ENCODE data around the gene NEK9. TPM values are rescaled to one million over a fixed set of nuclear protein-coding genes. Genes with fewer than 3 reads are reported as not detected.

Gene NEK9
- polyA plus RNA-seq, 1 donor from 2014 or later, result 9.4 TPM

GRCh38 chr14:75088566-75089373 is 38.1 kb downstream of the NEK9 start:
- no peaks in the 10 kb centered on the region for H3K27me3 ChIP-seq (ENCODE audit: insufficient read depth, low read depth, low read length)
- H3K79me2 ChIP-seq (replicated peaks; ENCODE audit: insufficient read depth, low read length), result no peaks in the 10 kb centered on the region
- H3K36me3 ChIP-seq (ENCODE audit: insufficient read depth, low read length), result no peaks in the 10 kb centered on the region
- H2AFZ ChIP-seq (ENCODE audit: low read depth, low read length), result no peak overlapping the region
- H3K9me3 ChIP-seq (ENCODE audit: low read length), result no peaks in the 10 kb centered on the region
- no peak for TF ChIP-seq REST (IDR thresholded peaks at IDR 0.05; ENCODE audit: borderline replicate concordance)
- peak; percentile 95 for TF ChIP-seq CTCF (IDR thresholded peaks at IDR 0.05; ENCODE audit: poor library complexity, severe bottlenecking)
- TF ChIP-seq RAD21 (conservative IDR thresholded peaks at IDR 0.05), result peak; percentile 95
- no peak for TF ChIP-seq TAF1 (IDR thresholded peaks at IDR 0.05; ENCODE audit: low read depth)
- peak; percentile 86 for TF ChIP-seq SMC3 (conservative IDR thresholded peaks at IDR 0.05; ENCODE audit: poor library complexity)
- H3K4me2 ChIP-seq (ENCODE audit: low read length), result no peak overlapping the region
- H3K9me2 ChIP-seq (ENCODE audit: insufficient read depth, low read length), result no peaks in the 10 kb centered on the region
- no peak overlapping the region for H3K4me3 ChIP-seq (ENCODE audit: low read length)
- H3F3A ChIP-seq (ENCODE audit: insufficient read depth, low read length, poor library complexity, severe bottlenecking), result no peaks in the 10 kb centered on the region
- H4K20me1 ChIP-seq (ENCODE audit: insufficient read depth), result no peaks in the 10 kb centered on the region
- H3K27ac ChIP-seq (ENCODE audit: low read length), result no peak overlapping the region
- H3K9ac ChIP-seq (ENCODE audit: low read length), result no peak overlapping the region

DNA sequence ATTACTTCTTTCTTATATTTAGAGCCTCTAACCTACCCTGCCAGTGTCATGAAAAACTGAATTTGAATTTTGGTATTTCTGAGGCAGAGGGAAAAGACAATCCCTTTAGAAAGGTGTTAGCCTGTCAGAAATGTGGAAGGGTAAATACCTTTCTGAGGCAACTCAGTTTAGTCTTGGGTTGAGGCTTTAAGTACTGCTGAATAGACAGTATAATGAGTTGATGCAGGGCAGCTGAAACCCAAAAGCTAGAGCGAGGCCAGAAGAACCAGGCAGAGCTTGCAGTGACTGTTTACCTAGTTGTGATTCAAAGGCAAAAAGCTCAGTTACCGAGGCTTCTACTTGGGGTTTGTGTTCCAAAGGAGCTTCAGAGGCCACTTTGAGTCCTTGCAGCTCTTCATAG is 38.7 kb downstream of the NEK9 start:
- Histone ChIP-seq H3K9me2 (ENCODE audit: insufficient read depth, low read length) (no peaks in the 10 kb centered on the region), H3K4me2 (ENCODE audit: low read length) (no peak overlapping the region), H3K9me3 (ENCODE audit: low read length) (no peaks in the 10 kb centered on the region), H3K79me2 (replicated peaks; ENCODE audit: insufficient read depth, low read length) (no peaks in the 10 kb centered on the region), H3K27me3 (ENCODE audit: insufficient read depth, low read depth, low read length) (no peaks in the 10 kb centered on the region), H3K36me3 (ENCODE audit: insufficient read depth, low read length) (no peaks in the 10 kb centered on the region), H3K9ac (ENCODE audit: low read length) (no peak overlapping the region), H3F3A (ENCODE audit: insufficient read depth, low read length, poor library complexity, severe bottlenecking) (no peaks in the 10 kb centered on the region), H4K20me1 (ENCODE audit: insufficient read depth) (no peaks in the 10 kb centered on the region), H3K4me3 (ENCODE audit: low read length) (no peak overlapping the region), H3K27ac (ENCODE audit: low read length) (no peak overlapping the region), H2AFZ (ENCODE audit: low read depth, low read length) (no peak overlapping the region)
- TF ChIP-seq MXI1 (conservative IDR thresholded peaks at IDR 0.05; ENCODE audit: poor library complexity, severe bottlenecking), result no peak
- TF ChIP-seq TAF1 (IDR thresholded peaks at IDR 0.05; ENCODE audit: low read depth), result no peak
- no peak for TF ChIP-seq CTCF (IDR thresholded peaks at IDR 0.05; ENCODE audit: poor library complexity, severe bottlenecking)
- no peak for TF ChIP-seq EP300 (conservative IDR thresholded peaks at IDR 0.05; ENCODE audit: poor library complexity, severe bottlenecking)
- no peak for TF ChIP-seq RAD21 (conservative IDR thresholded peaks at IDR 0.05)
- TF ChIP-seq SMC3 (conservative IDR thresholded peaks at IDR 0.05; ENCODE audit: poor library complexity), result no peak
- no peak for TF ChIP-seq POLR2AphosphoS5 (IDR thresholded peaks at IDR 0.05)
- TF ChIP-seq REST (IDR thresholded peaks at IDR 0.05; ENCODE audit: borderline replicate concordance), result no peak
- no peak for TF ChIP-seq EZH2 (IDR thresholded peaks at IDR 0.05; ENCODE audit: borderline replicate concordance, insufficient read depth, low read length, poor library complexity, severe bottlenecking)

All from neural cell (in vitro differentiated cells).